GM12891 (cell line): Measurements from ENCODE around the gene EML3.

ENCODE experiments used
- POLR2AphosphoS5 ChIP-seq: IDR thresholded peaks from 2 replicates; pipeline ENCODE4 v1.6.1; 2011; ENCODE audit warnings: low read depth, low read length, control low read depth
- TAF1 ChIP-seq: IDR thresholded peaks from 2 replicates; pipeline ENCODE4 v1.6.1; 2011; ENCODE audit warnings: low read depth, low read length, control low read depth

- TF ChIP-seq POLR2AphosphoS5 (no peak), TAF1 (no peak)
These were observed 51.9 kb downstream of the EML3 start for GRCh38 chr11:62560566-62561103.
